GM12878 (cell line): ENCODE results near the gene OPN3. TPM values are rescaled to one million over a fixed set of nuclear protein-coding genes. Genes with fewer than 3 reads are reported as not detected.

Source experiments
- ATAC-seq: fragments of 200-7000 bp; cut with Tn5 transposase; 3 replicates; pipeline ENCODE4 v1.9.1; 2020; ENCODE audit warnings: mild to moderate bottlenecking, moderate library complexity
- BruUV-seq: library from RNA; stranded (reverse); fragments of 400-500 nt; replicated peaks from 2 replicates; lab custom pipeline; 2021; lab: Mats Ljungman, UMichigan
- CTCF ChIA-PET: fragments of 300-600 bp; sonication (Branson Sonifier 250); formaldehyde crosslinking; extraction: SDS; loops from one replicate; lab custom pipeline; 2021; ENCODE audit warnings: inconsistent platforms; lab: Yijun Ruan, JAX
- POLR2A ChIA-PET: fragments of 350-600 bp; formaldehyde crosslinking; extraction: SDS; loops from one replicate; lab custom pipeline; 2021; ENCODE audit warnings: inconsistent platforms; lab: Charles Lee
- RAD21 ChIA-PET: fragments of 300-600 bp; sonication (Branson Sonifier 250); formaldehyde crosslinking; loops from one replicate; lab custom pipeline; 2023; ENCODE audit warnings: antibody characterized with exemption; ENCODE audit not compliant: unreplicated experiment; lab: Charles Lee
- SMC1A ChIA-PET: fragments of 300-600 bp; sonication (Branson Sonifier 250); formaldehyde crosslinking; loops from one replicate; lab custom pipeline; 2023; ENCODE audit not compliant: unreplicated experiment, uncharacterized antibody; lab: Charles Lee
- DNase-seq: peaks from one replicate; pipeline ENCODE4 v3.0.0-alpha.2; 2011; ENCODE audit warnings: low read depth, low spot score
- FAIRE-seq: peaks from 3 replicates; lab custom pipeline; 2011; peaks lifted over from hg19 to GRCh38; lab: Jason Lieb, UNC
- H2AFZ ChIP-seq: 2 replicates; pipeline ENCODE4 v1.6.0; 2011; ENCODE audit warnings: low read depth, low read length, control low read depth; ENCODE audit not compliant: control insufficient read depth
- H3K27ac ChIP-seq: 2 replicates; pipeline ENCODE4 v1.5.1; 2011; ENCODE audit warnings: control low read depth; ENCODE audit not compliant: control insufficient read depth, insufficient read depth
- H3K27me3 ChIP-seq, 2 experiments: replicated peaks in 1 of 2; 2 replicates each; pipeline versions ENCODE4 v1.6.0 to v1.6.1; 2011; ENCODE audit warnings: low read length in 1 of 2; ENCODE audit not compliant: control insufficient read depth in 2 of 2, insufficient read depth in 2 of 2
- H3K36me3 ChIP-seq, 2 experiments: 2 replicates each; pipeline ENCODE4 v1.5.1; 2011; ENCODE audit warnings: low read length in 1 of 2; ENCODE audit not compliant: control insufficient read depth in 2 of 2, insufficient read depth in 2 of 2
- H3K4me1 ChIP-seq: 2 replicates; pipeline ENCODE4 v1.6.1; 2011; ENCODE audit warnings: mild to moderate bottlenecking, low read length, moderate library complexity, mixed read lengths; ENCODE audit not compliant: control insufficient read depth, insufficient read depth
- H3K4me2 ChIP-seq: 2 replicates; pipeline ENCODE4 v1.6.0; 2011; ENCODE audit warnings: control low read depth; ENCODE audit not compliant: control insufficient read depth, insufficient read depth
- H3K4me3 ChIP-seq: fragments of 200-600 bp; sonication (generic); 2 replicates; pipeline ENCODE4 v1.5.1; 2016
- H3K79me2 ChIP-seq: 2 replicates; pipeline ENCODE4 v1.6.0; 2011; ENCODE audit warnings: low read length; ENCODE audit not compliant: control insufficient read depth, insufficient read depth
- H3K9ac ChIP-seq: 2 replicates; pipeline ENCODE4 v1.8.0; 2011; ENCODE audit warnings: low read length, control low read depth, mixed read lengths; ENCODE audit not compliant: control insufficient read depth, insufficient read depth
- H3K9me3 ChIP-seq: replicated peaks from 3 replicates; pipeline ENCODE4 v1.5.1; 2011; ENCODE audit warnings: mild to moderate bottlenecking, low read length; ENCODE audit not compliant: control insufficient read depth, insufficient read depth
- H4K20me1 ChIP-seq: 2 replicates; pipeline ENCODE4 v1.6.0; 2011; ENCODE audit not compliant: control insufficient read depth, insufficient read depth
- ATF2 ChIP-seq: IDR thresholded peaks from 2 replicates; pipeline ENCODE4 v1.6.1; 2012; ENCODE audit warnings: low read length, inconsistent platforms
- CBX5 ChIP-seq: sonication (generic); IDR thresholded peaks from 2 replicates; pipeline ENCODE4 v1.6.1; 2016; ENCODE audit warnings: low read depth, moderate library complexity, mild to moderate bottlenecking, inconsistent platforms
- CEBPB ChIP-seq, 2 experiments: fragments of 150-350 bp in 1 of 2; IDR thresholded peaks; 2 replicates each; pipeline ENCODE4 v1.6.1; 2012 to 2014; ENCODE audit warnings: low read depth in 2 of 2, low read length in 2 of 2, borderline replicate concordance in 1 of 2, inconsistent platforms in 1 of 2
- ESRRA ChIP-seq: IDR thresholded peaks from 2 replicates; pipeline ENCODE4 v1.6.1; 2012; ENCODE audit warnings: mild to moderate bottlenecking, low read length, improper control_type of control experiment
- HDAC2 ChIP-seq: fragments of 200-600 bp; sonication (generic); IDR thresholded peaks from 2 replicates; pipeline ENCODE4 v1.6.1; 2017
- JUND ChIP-seq: IDR thresholded peaks from 2 replicates; pipeline ENCODE4 v1.6.1; 2012; ENCODE audit warnings: low read depth, mild to moderate bottlenecking, low read length, improper control_type of control experiment, moderate library complexity
- MAX ChIP-seq: IDR thresholded peaks from 2 replicates; pipeline ENCODE4 v1.6.1; 2012; ENCODE audit warnings: low read depth, low read length, improper control_type of control experiment
- MLLT1 ChIP-seq: fragments of 450-650 bp; IDR thresholded peaks from 2 replicates; pipeline ENCODE4 v1.6.1; 2016; ENCODE audit warnings: mild to moderate bottlenecking
- RELA ChIP-seq: fragments of 450-650 bp; IDR thresholded peaks from 2 replicates; pipeline ENCODE4 v1.8.0; 2014; ENCODE audit warnings: borderline replicate concordance; ENCODE audit not compliant: partially characterized antibody
- SKIL ChIP-seq: fragments of 450-650 bp; IDR thresholded peaks from 2 replicates; pipeline ENCODE4 v1.6.1; 2017; ENCODE audit warnings: mild to moderate bottlenecking, low read depth, inconsistent platforms; ENCODE audit not compliant: poor library complexity, severe bottlenecking
- SMARCA5 ChIP-seq: fragments of 450-650 bp; IDR thresholded peaks from 2 replicates; pipeline ENCODE4 v1.6.1; 2017; ENCODE audit warnings: mild to moderate bottlenecking
- ZBTB4 ChIP-seq: fragments of 450-650 bp; formaldehyde crosslinking; IDR thresholded peaks from 2 replicates; pipeline ENCODE4 v1.4.0; 2022; ENCODE audit warnings: mild to moderate bottlenecking, moderate library complexity
- ZNF274 ChIP-seq: IDR thresholded peaks from one replicate; pipeline ENCODE4 v1.8.0; 2011; ENCODE audit not compliant: insufficient read length, insufficient read depth
- WGBS: methylation state at CpG from one replicate; pipeline ENCODE4 v1.1.6; 2016; ENCODE audit warnings: low lambda C conversion rate; ENCODE audit not compliant: insufficient replicate concordance, insufficient coverage; ENCODE audit errors: missing lambda C conversion rate; 5-methylcytosine and 5-hydroxymethylcytosine counted together
- in situ Hi-C: fragments of 300-500 bp; cut with MboI; formaldehyde crosslinking; loops from 9 replicates; pipeline ENCODE4 v1.14.3; 2018; ENCODE audit warnings: mixed read lengths
- intact Hi-C: fragments of 100-400 bp; cut with micrococcal nuclease; formaldehyde crosslinking; loops from one replicate; pipeline ENCODE4 v1.14.2; 2022; ENCODE audit not compliant: unreplicated experiment
- polyA plus RNA-seq, 11 experiments: library from polyadenylated mRNA; depleted of rRNA in 4 of 11; unstranded in 6 of 11; stranded (reverse) in 5 of 11; fragments of >200 nt; fragmentation: Nextera tagmentation in 4 of 11; fragmentation: Illumina TruSeq in 1 of 11; extraction: Ambion mirVana in 4 of 11; extraction: Trizol in 1 of 11; gene quantifications; 1 replicate in 1 of 11; 2 replicates in 10 of 11; pipeline versions ENCODE4 v1.2.1 to v1.2.3, GENCODE V29; 2011 to 2016; ENCODE audit warnings: inconsistent platforms in 2 of 11, missing spikeins in 2 of 11, low read depth in 1 of 11
- total RNA-seq, 4 experiments: library from RNA; depleted of rRNA in 3 of 4; stranded (reverse); fragments of >200 nt in 3 of 4; fragmentation: Illumina TruSeq in 1 of 4; extraction: Trizol in 1 of 4; gene quantifications; 2 replicates each; pipeline versions ENCODE4 v1.2.1 to v1.2.3, GENCODE V29; 2013 to 2021

Gene OPN3
- total and polyA plus RNA-seq, 10 of the 15 experiments (the other 5 are each of a cell fraction or from before 2014, with no cell fraction given): 0.26 to 12.2 (median 7.4) TPM

GRCh38 chr1:241615043-241615974, 24.9 kb downstream of the OPN3 start:
- in situ Hi-C loops: loop anchor here (10.0 kb wide), 1 partner anchor 379 kb away; the partner anchor contains the start of gene MAP1LC3C
- no peaks in the 10 kb centered on the region for H3K27me3 ChIP-seq
- no peaks in the 10 kb centered on the region for H3K4me1 ChIP-seq
- H3K9me3 ChIP-seq: no peaks in the 10 kb centered on the region
- no peaks in the 10 kb centered on the region for H3K36me3 ChIP-seq
- H3K9ac ChIP-seq: no peak overlapping the region
- no peaks in the 10 kb centered on the region for H4K20me1 ChIP-seq
- FAIRE-seq (no peak), ATAC-seq (no peak), DNase-seq (no peak)
- ChIA-PET SMC1A (interaction anchor here (1.3 kb wide), 1 partner anchor 65 kb away, joined by 3 read pairs; no protein-coding TSS in a partner anchor), CTCF (interaction anchor here (1.2 to 1.3 kb wide), 2 partner anchors 11 to 83 kb away, joined by 3 to 4 read pairs; partner anchors contain the start of gene KMO), RAD21 (no interaction called here), POLR2A (interaction anchor here (0.6 kb wide), 1 partner anchor 896 kb away, joined by 7 read pairs; no protein-coding TSS in a partner anchor)
- WGBS: 88% methylated on average over 8 of the region's 8 CpGs
- BruUV-seq: no TSS peak
- intact Hi-C loops: loop anchor here (10.0 kb wide), 1 partner anchor 881 kb away; no protein-coding TSS in a partner anchor
- no peak overlapping the region for H3K27ac ChIP-seq
- no peak overlapping the region for H2AFZ ChIP-seq
- no peak overlapping the region for H3K4me2 ChIP-seq
- no peak overlapping the region for H3K4me3 ChIP-seq
- H3K79me2 ChIP-seq: no peaks in the 10 kb centered on the region
- TF ChIP-seq RELA: no peak
- no peak for TF ChIP-seq SKIL
- no peak for TF ChIP-seq SMARCA5
- TF ChIP-seq ZNF274: no peak
- TF ChIP-seq MAX: no peak
- no peak for TF ChIP-seq ESRRA
- TF ChIP-seq CBX5: no peak
- TF ChIP-seq MLLT1: no peak
- TF ChIP-seq ATF2: no peak
- no peak for TF ChIP-seq ZBTB4 (CRISPR knock-in tag)
- TF ChIP-seq CEBPB (IDR thresholded peaks at IDR 0.05; ENCODE audit: borderline replicate concordance in 1 of 2, low read depth in 2 of 2, low read length in 2 of 2): no peak
- no peak for TF ChIP-seq HDAC2
- TF ChIP-seq JUND: no peak
